Endothelial cell of umbilical vein (primary cell): ENCODE data around the gene ZNF322. TPM values are rescaled to one million over a fixed set of nuclear protein-coding genes. Genes with fewer than 3 reads are reported as not detected.
"Not testable (repeated sequence)": the region's sequence is repeated elsewhere in the genome, so short reads cannot be mapped to it uniquely, and the experiment has no call there.

Experiments
- Bru-seq: library from RNA; stranded (reverse); fragments of 400-500 nt; gene quantifications from one replicate; lab custom pipeline; 2021; lab: Mats Ljungman, UMichigan
- BruChase-seq, 2 experiments: library from RNA; stranded (reverse); fragments of 400-500 nt; gene quantifications; one replicate each; lab custom pipeline; 2021; lab: Mats Ljungman, UMichigan
- BruUV-seq: library from RNA; stranded (reverse); fragments of 400-500 nt; replicated peaks from 2 replicates; lab custom pipeline; 2021; lab: Mats Ljungman, UMichigan
- CTCF ChIA-PET: fragments of 300-600, 350-600 bp; sonication (Branson Sonifier 250); formaldehyde crosslinking; loops from one replicate; lab custom pipeline; 2021; ENCODE audit warnings: antibody characterized with exemption, inconsistent platforms; lab: Charles Lee
- POLR2A ChIA-PET: fragments of 300-600, 350-600 bp; sonication (Branson Sonifier 250); formaldehyde crosslinking; loops from one replicate; lab custom pipeline; 2021; ENCODE audit warnings: antibody characterized with exemption, inconsistent platforms; lab: Charles Lee
- DNase-seq: peaks from one replicate; pipeline ENCODE4 v3.0.0-alpha.2; 2011; ENCODE audit warnings: low read depth, low spot score
- FAIRE-seq: peaks from 2 replicates; lab custom pipeline; 2011; peaks lifted over from hg19 to GRCh38; lab: Jason Lieb, UNC
- H2AFZ ChIP-seq: 2 replicates; pipeline ENCODE4 v1.6.0; 2012; ENCODE audit warnings: low read depth, low read length, control low read depth, inconsistent platforms
- H3K27ac ChIP-seq: 2 replicates; pipeline ENCODE4 v1.5.1; 2011; ENCODE audit warnings: low read depth, mild to moderate bottlenecking, control low read depth, low read length, moderate library complexity; ENCODE audit not compliant: insufficient read depth
- H3K27me3 ChIP-seq, 2 experiments: 2 replicates each; pipeline versions ENCODE4 v1.6.0 to v1.6.1; 2011; ENCODE audit warnings: low read length in 2 of 2, mixed read lengths in 1 of 2; ENCODE audit not compliant: control insufficient read depth in 2 of 2, insufficient read depth in 2 of 2
- H3K36me3 ChIP-seq, 2 experiments: 2 replicates in 1 of 2; 3 replicates in 1 of 2; pipeline ENCODE4 v1.5.1; 2011; ENCODE audit warnings: low read length in 2 of 2, mild to moderate bottlenecking in 1 of 2, moderate library complexity in 1 of 2; ENCODE audit not compliant: control insufficient read depth in 2 of 2, insufficient read depth in 2 of 2; ENCODE audit errors: extremely low read depth in 1 of 2
- H3K4me1 ChIP-seq: 3 replicates; pipeline ENCODE4 v1.5.1; 2011; ENCODE audit warnings: mild to moderate bottlenecking, low read length; ENCODE audit not compliant: control insufficient read depth, insufficient read depth; ENCODE audit errors: extremely low read depth
- H3K4me2 ChIP-seq: 2 replicates; pipeline ENCODE4 v1.6.1; 2011; ENCODE audit warnings: low read length, control low read depth, mixed read lengths; ENCODE audit not compliant: insufficient read depth
- H3K4me3 ChIP-seq, 3 experiments: fragments of 200-600 bp in 1 of 3; sonication (generic), shearing (Covaris generic) in 1 of 3; replicated peaks in 1 of 3; 2 replicates each; pipeline ENCODE4 v1.5.1; 2011 to 2016; ENCODE audit warnings: control low read depth in 3 of 3, low read length in 3 of 3, mild to moderate bottlenecking in 2 of 3, inconsistent platforms in 1 of 3, low read depth in 1 of 3, moderate library complexity in 1 of 3; ENCODE audit not compliant: insufficient read depth in 1 of 3
- H3K79me2 ChIP-seq: 2 replicates; pipeline ENCODE4 v1.6.0; 2012; ENCODE audit warnings: low read length, inconsistent platforms; ENCODE audit not compliant: control insufficient read depth, insufficient read depth
- H3K9ac ChIP-seq: replicated peaks from 2 replicates; pipeline ENCODE3; 2011; ENCODE audit warnings: low read length, control low read depth; ENCODE audit not compliant: insufficient read depth; ENCODE audit errors: extremely low read depth
- H3K9me1 ChIP-seq: replicated peaks from 3 replicates; pipeline ENCODE4 v1.6.0; 2011; ENCODE audit warnings: mild to moderate bottlenecking, low read length; ENCODE audit not compliant: control insufficient read depth, insufficient read depth; ENCODE audit errors: extremely low read depth
- H3K9me3 ChIP-seq: replicated peaks from 2 replicates; pipeline ENCODE4 v1.5.1; 2012; ENCODE audit warnings: low read length, inconsistent platforms; ENCODE audit not compliant: control insufficient read depth, insufficient read depth
- H4K20me1 ChIP-seq: replicated peaks from 2 replicates; pipeline ENCODE3; 2011; ENCODE audit warnings: mild to moderate bottlenecking, low read length; ENCODE audit not compliant: control insufficient read depth, insufficient read depth; ENCODE audit errors: extremely low read depth
- MYC ChIP-seq: IDR thresholded peaks from one replicate; pipeline ENCODE4 v1.6.1; 2011; ENCODE audit warnings: mild to moderate bottlenecking, low read depth, low read length
- POLR2AphosphoS5 ChIP-seq: IDR thresholded peaks from 2 replicates; pipeline ENCODE4 v1.6.1; 2012; ENCODE audit warnings: low read depth, mild to moderate bottlenecking, control low read depth, low read length, moderate library complexity; ENCODE audit not compliant: insufficient read depth
- dilution Hi-C: fragments of 300-500 bp; cut with MboI; formaldehyde crosslinking; loops from one replicate; pipeline ENCODE4 v1.15.0; 2019; ENCODE audit warnings: low sequenced_read_pairs; ENCODE audit not compliant: extremely low pct_ligation_motif_present
- intact Hi-C: fragments of 100-400 bp; cut with micrococcal nuclease; formaldehyde crosslinking; loops from one replicate; pipeline ENCODE4 v1.10.0; 2022
- long read RNA-seq: library from polyadenylated mRNA; stranded (forward); transcript quantifications from one replicate; pipeline ENCODE4 v2.0.0, GENCODE V29; 2021
- polyA minus RNA-seq, 3 experiments: library from RNA; depleted of rRNA, polyadenylated mRNA; stranded (reverse); fragments of >200 nt; gene quantifications; 1 replicate in 1 of 3; 2 replicates in 2 of 3; pipeline ENCODE4 v1.2.3, GENCODE V29; 2011
- polyA plus RNA-seq, 4 experiments: library from polyadenylated mRNA; depleted of rRNA in 3 of 4; stranded (reverse) in 3 of 4; unstranded in 1 of 4; fragments of >200 nt; gene quantifications; 2 replicates each; pipeline versions ENCODE4 v1.2.1 to v1.2.3, GENCODE V29; 2011 to 2012; ENCODE audit warnings: missing spikeins in 1 of 4
- total RNA-seq: library from RNA; stranded (reverse); gene quantifications from 2 replicates; pipeline ENCODE4 v1.2.3, GENCODE V29; 2021

Gene ZNF322, protein sequence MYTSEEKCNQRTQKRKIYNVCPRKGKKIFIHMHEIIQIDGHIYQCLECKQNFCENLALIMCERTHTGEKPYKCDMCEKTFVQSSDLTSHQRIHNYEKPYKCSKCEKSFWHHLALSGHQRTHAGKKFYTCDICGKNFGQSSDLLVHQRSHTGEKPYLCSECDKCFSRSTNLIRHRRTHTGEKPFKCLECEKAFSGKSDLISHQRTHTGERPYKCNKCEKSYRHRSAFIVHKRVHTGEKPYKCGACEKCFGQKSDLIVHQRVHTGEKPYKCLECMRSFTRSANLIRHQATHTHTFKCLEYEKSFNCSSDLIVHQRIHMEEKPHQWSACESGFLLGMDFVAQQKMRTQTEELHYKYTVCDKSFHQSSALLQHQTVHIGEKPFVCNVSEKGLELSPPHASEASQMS
- total RNA-seq, result 15.2 and 17.0 TPM in 2 replicates
- polyA plus RNA-seq, result 2.7 and 3.4 TPM in 2 replicates
- polyA plus RNA-seq (2011; cell fraction: cytosol; rRNA removed), result 3.5 TPM in 2 replicates
- polyA plus RNA-seq (2011; cell fraction: nucleus; rRNA removed), result 5.5 and 8.4 TPM in 2 replicates
- 6.5 and 7.9 TPM in 2 replicates for polyA plus RNA-seq (2012)
- 6.4 and 8.8 TPM in 2 replicates for polyA minus RNA-seq
- polyA minus RNA-seq (2011; cell fraction: cytosol; rRNA and poly(A)+ RNA removed), result 5.7 TPM
- polyA minus RNA-seq (2011; cell fraction: nucleus; rRNA and poly(A)+ RNA removed), result 9.2 and 9.3 TPM in 2 replicates
- Bru-seq, nascent RNA, result percentile 79 among the genes with signal in this experiment
- percentile 51 among the genes with signal in this experiment for BruChase-seq, experiment 1, labeled RNA remaining after a 6-hour chase
- percentile 74 among the genes with signal in this experiment for BruChase-seq, experiment 2, labeled RNA remaining after a 2-hour chase
- long read RNA-seq, full-length matches to known transcripts, result 18 of 33 reads
- long read RNA-seq, partial matches to known transcripts, result 0 of 33 reads
- long read RNA-seq, other reads (novel, unspliced or antisense), result 15 of 33 reads

DNA sequence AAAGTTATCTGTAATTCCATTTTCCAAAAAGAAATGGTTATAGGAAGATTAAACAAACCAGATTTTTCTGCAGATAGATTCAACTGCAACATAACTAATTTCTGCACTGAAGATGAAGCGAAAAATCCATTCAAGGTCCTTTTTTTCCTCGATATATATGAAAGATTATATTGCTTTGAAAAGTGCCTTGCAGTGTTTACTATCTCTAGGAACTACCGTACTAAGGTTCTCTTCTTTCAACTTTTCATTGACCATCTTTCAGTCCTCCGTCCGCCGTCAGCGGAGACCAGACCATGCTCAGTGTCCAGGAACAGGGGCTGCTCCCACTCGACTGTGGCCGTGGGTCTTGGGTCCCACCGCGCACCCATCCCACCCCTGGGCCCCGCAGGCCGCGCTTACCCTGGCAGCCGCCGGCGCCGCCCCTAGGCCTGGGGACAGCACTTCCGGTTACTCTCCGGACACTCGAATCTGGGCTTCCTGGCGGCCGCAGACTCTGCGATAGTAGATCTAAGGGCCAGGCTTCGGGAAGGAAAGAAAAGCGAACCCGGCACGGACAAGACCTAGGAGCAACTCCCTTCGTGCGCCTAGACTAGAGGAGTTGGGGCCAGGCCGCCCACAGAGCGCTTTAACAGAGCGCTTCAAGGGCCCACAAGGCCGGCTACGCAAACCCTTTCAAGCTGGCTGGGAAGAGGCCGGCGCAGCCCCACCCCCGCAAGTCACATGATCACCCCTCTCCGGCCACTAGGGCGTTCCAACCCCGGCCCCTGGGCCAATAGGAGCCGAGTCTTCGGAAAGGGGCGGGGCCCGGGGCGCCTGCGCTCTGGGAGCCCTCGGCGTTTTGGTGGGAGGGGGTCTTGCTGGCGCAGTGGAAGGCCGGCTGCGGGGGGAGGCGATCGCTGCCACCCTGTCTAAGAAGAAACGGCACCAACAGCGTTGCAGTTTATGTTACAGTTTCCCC, at the start of gene ZNF322:
TSS of gene ZNF322 (minus strand) at position 705 of the 958 bp plus-strand sequence. CDS start 21,193 bp downstream, outside the sequence.
- POLR2A ChIA-PET, result interaction anchor here (0.5 kb wide), 1 partner anchor 492 kb away, joined by 3 read pairs; no protein-coding TSS in a partner anchor
- Histone ChIP-seq H3K4me1 (peaks cover 9% of the 10 kb centered on the region), H3K27me3 (peaks cover 6 to 13% of the 10 kb centered on the region in 2 experiments), H3K27ac (peak within 1 kb of the TSS; percentile 58), H3K9me1 (no peaks in the 10 kb centered on the region), H3K9ac (peak within 1 kb of the TSS; percentile 80), H3K4me3 (peak within 1 kb of the TSS; percentile 53 to 89 (median 70)), H3K79me2 (peaks cover 20% of the 10 kb centered on the region), H3K9me3 (no peaks in the 10 kb centered on the region), H4K20me1 (no peaks in the 10 kb centered on the region), H3K36me3 (peaks cover 2 to 3% of the 10 kb centered on the region in 2 experiments), H2AFZ (peak within 1 kb of the TSS; percentile 83), H3K4me2 (peak within 1 kb of the TSS; percentile 79)
- TSS peak; percentile 65 for BruUV-seq
- dilution Hi-C loops, result no loop called here
- TF ChIP-seq POLR2AphosphoS5, result peak; percentile 31
- no peak for TF ChIP-seq MYC
- intact Hi-C loops, result loop anchor here (1.0 kb wide), 1 partner anchor 63 kb away; the partner anchor contains the start of gene ABT1
- DNase-seq, result peak; percentile 95
- FAIRE-seq, result peak; percentile 84
- CTCF ChIA-PET, result interaction anchor here (1.1 kb wide), 2 partner anchors 64 to 420 kb away, joined by 3 to 5 read pairs; no protein-coding TSS in a partner anchor

DNA sequence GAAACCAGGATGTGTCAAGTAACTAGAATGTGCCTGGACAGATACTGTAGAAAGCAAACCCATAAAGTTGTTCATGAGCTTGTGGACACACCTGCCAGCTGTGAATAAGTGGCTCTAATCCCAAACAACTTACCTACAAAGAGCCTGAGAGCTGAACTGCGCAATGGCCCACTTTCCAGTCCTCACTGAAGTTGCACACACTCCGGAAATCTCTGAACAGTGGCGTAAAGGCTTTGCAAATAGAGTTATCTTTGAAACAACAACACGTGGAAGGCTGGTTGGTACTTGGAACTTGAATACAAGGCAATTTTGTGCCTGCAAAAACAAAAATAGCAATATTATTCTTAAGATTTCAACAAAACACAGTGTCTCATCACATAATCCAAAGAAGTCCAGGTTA, 46.2 kb upstream of the ZNF322 start:
- POLR2A ChIA-PET, H3K4me1 ChIP-seq, H3K4me2 ChIP-seq, H2AFZ ChIP-seq, H3K27ac ChIP-seq, DNase-seq, H3K36me3 ChIP-seq, dilution Hi-C loops, FAIRE-seq, intact Hi-C loops, BruUV-seq, H3K79me2 ChIP-seq, H3K9me3 ChIP-seq, H3K9ac ChIP-seq, CTCF ChIA-PET, H3K9me1 ChIP-seq, H3K27me3 ChIP-seq, H3K4me3 ChIP-seq, H4K20me1 ChIP-seq: not testable (repeated sequence)

DNA sequence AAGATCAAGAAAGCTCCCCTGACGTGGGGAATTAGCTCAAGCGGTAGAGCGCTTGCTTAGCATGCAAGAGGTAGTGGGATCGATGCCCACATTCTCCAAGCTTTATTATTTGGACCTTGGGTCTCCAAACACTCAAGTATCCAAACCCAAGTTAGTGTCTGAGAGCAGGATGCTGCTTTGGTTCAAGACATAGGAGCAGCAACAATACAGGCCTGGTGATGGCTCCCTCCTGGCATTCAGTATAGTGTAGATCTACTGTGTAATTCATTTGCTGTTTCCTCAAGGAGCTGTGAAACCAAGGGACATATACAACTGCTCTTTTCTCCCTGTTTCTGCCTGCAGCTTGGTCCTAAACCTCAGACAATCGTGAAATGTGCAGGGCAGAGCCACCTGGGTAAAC, 45.8 kb upstream of the ZNF322 start:
- BruUV-seq, H3K9me3 ChIP-seq, H3K36me3 ChIP-seq, POLR2A ChIA-PET, H3K9ac ChIP-seq, H3K27me3 ChIP-seq, H3K27ac ChIP-seq, FAIRE-seq, H3K79me2 ChIP-seq, H3K4me2 ChIP-seq, CTCF ChIA-PET, H3K9me1 ChIP-seq, intact Hi-C loops, H3K4me3 ChIP-seq, DNase-seq, H4K20me1 ChIP-seq, H2AFZ ChIP-seq, H3K4me1 ChIP-seq, dilution Hi-C loops: not testable (repeated sequence)
